ENCODE measurements around the gene IFT20. TPM values are rescaled to one million over a fixed set of nuclear protein-coding genes. Genes with fewer than 3 reads are reported as not detected.
"Not testable (repeated sequence)": the region's sequence is repeated elsewhere in the genome, so short reads cannot be mapped to it uniquely, and the experiment has no call there.

Gene IFT20
- total and polyA plus RNA-seq, 10 donors = 28.4 to 52.8 (median 45.6) TPM

DNA sequence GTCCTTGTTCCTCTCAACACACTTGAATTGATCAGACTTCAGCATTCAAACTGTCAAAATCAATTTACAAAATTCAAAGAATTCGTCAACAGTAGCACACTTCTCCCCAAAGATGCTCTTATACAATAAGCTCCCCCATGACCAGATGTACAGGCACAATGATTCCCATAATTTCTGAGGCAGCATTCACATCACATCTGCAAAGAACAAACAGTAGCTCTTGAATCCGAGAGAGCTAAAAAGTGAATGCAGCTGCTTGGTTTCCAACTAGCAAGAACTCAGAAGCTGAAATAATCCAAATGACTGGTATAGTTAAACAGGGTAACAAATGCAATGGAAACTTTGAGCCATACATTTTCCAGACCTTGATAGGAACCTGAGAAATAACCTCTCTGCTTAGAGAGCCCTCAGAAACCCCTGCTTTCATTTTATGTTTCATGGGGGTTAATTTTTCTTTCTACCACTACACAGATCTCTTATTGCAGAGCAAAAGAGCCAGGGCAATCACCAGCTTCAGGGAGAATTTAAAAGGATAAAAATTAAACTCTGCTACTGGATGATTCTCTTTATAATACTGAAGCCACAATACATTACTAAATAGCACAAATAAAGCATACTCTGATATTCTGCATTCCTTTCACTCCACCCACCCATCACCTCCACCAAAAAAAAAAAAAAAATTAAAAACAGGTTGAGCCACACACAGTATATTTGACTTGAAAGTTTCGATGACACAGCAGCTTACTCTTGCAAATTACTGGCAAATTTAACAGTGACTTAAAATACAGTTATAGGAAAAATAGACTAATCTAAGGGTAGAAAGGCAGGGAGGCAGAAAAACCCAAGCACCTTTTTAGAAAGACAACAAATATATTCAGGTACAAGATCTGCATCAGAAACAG is 39.3 kb downstream of the IFT20 start:
- no peak overlapping the region for H3K4me3 ChIP-seq
- TF ChIP-seq, protein P1, sequence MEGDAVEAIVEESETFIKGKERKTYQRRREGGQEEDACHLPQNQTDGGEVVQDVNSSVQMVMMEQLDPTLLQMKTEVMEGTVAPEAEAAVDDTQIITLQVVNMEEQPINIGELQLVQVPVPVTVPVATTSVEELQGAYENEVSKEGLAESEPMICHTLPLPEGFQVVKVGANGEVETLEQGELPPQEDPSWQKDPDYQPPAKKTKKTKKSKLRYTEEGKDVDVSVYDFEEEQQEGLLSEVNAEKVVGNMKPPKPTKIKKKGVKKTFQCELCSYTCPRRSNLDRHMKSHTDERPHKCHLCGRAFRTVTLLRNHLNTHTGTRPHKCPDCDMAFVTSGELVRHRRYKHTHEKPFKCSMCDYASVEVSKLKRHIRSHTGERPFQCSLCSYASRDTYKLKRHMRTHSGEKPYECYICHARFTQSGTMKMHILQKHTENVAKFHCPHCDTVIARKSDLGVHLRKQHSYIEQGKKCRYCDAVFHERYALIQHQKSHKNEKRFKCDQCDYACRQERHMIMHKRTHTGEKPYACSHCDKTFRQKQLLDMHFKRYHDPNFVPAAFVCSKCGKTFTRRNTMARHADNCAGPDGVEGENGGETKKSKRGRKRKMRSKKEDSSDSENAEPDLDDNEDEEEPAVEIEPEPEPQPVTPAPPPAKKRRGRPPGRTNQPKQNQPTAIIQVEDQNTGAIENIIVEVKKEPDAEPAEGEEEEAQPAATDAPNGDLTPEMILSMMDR (IDR thresholded peaks at IDR 0.05 in 8 of 11, conservative IDR thresholded peaks at IDR 0.05 in 3 of 11) = no peak
- TF ChIP-seq POLR2A (IDR thresholded peaks at IDR 0.05) = no peak
- no peak for TF ChIP-seq POLR2AphosphoS5 (IDR thresholded peaks at IDR 0.05)
- no peak for DNase-seq
- H3K27me3 ChIP-seq (replicated peaks in 1 of 7) = peaks cover 0 to 4% (median 0%) of the 10 kb centered on the region in 7 donors
- H3K9me3 ChIP-seq = no peaks in the 10 kb centered on the region
- peaks cover 0 to 10% (median 0%) of the 10 kb centered on the region in 6 donors for H3K4me1 ChIP-seq
- H3K27ac ChIP-seq = no peak overlapping the region
- 61 to 82% (median 78%) methylated on average over 3 of the region's 3 CpGs for WGBS, 5 donors
- no peaks in the 10 kb centered on the region for H3K36me3 ChIP-seq
- intact Hi-C loops (cut with DNase I; ENCODE audit: low total_unique reads) = no loop called here

DNA sequence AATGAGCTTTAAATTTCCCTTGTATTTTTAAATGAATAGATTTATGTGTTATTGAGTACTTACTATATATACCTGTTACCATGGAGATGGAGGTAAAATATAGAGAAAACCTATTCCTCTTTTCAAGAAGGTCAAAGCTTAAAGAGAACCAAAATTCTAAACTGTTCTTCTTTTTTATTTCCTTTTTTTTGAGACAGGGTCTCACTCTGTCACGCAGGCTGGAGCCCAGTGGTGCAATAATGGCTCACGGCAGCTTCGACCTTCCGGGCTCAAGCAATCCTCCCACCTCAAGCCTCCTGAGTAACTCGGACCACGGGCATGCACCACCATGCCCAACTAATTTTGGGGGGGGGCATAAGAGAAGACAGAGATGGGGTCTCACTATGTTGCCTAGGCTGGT is 41.3 kb downstream of the IFT20 start:
- H3K9me3 ChIP-seq = no peaks in the 10 kb centered on the region
- intact Hi-C loops (cut with DNase I; ENCODE audit: low total_unique reads) = no loop called here
- H3K27ac ChIP-seq = no peak overlapping the region
- no peak for DNase-seq
- peaks cover 0 to 10% (median 0%) of the 10 kb centered on the region in 6 donors for H3K4me1 ChIP-seq
- no peak overlapping the region for H3K4me3 ChIP-seq
- H3K36me3 ChIP-seq = no peaks in the 10 kb centered on the region
- H3K27me3 ChIP-seq (replicated peaks in 1 of 7) = peaks cover 0 to 4% (median 0%) of the 10 kb centered on the region in 7 donors
- WGBS, 5 donors = 39 to 49% (median 45%) methylated on average over 6 of the region's 6 CpGs
- no peak for TF ChIP-seq POLR2AphosphoS5 (IDR thresholded peaks at IDR 0.05)
- TF ChIP-seq, protein P1 (IDR thresholded peaks at IDR 0.05 in 8 of 11, conservative IDR thresholded peaks at IDR 0.05 in 3 of 11) = no peak
- no peak for TF ChIP-seq POLR2A (IDR thresholded peaks at IDR 0.05)

DNA sequence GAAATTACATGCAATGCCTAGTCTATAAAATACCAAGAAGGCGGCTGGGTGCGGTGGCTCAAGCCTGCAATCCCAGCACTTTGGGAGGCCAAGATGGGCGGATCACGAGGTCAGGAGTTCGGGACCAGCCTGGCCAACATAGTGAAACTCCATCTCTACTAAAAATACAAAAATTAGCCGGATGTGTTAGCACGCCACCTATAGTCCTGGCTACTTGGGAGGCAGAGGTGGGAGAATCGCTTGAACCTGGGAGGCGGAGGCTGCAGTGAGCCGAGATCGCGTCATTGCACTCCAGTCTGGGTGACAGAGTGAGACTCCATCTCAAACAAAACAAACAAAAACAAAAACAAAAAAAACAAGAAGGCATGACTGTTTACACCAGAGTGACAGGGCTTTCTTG is 42.4 kb downstream of the IFT20 start:
- H3K36me3 ChIP-seq; H3K4me3 ChIP-seq; H3K4me1 ChIP-seq; DNase-seq; H3K27me3 ChIP-seq (replicated peaks in 1 of 7); H3K27ac ChIP-seq; intact Hi-C loops (cut with DNase I; ENCODE audit: low total_unique reads); H3K9me3 ChIP-seq: not testable (repeated sequence)
- 82 to 90% (median 86%) methylated on average over 12 of the region's 12 CpGs for WGBS, 5 donors

DNA sequence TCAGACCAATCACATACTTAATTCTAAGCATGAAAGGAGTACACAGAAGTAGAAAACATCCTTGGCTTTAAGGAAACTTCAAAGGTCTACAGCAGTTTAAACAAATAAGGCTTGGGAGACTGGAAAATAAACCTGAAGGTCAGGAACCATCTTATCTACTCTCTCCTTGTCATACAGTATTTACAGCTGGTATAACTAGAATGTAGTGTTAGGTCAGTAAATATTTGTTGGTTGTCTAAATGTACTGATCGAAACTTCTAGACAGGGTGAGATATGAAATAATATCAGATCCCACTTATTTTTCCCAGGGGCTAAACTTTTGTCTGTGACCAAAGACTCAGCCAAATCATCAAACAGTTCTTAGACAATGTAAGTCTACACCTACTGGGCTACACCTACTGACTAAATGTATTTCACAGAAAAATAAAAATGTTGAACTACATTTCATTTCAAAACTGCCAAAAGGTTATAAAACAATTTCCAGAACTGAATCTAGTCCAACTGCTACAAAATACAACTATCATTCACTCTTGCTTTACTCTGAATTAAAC is 43.4 kb downstream of the IFT20 start:
- Histone ChIP-seq H3K27ac (no peak overlapping the region), H3K4me3 (no peak overlapping the region), H3K27me3 (replicated peaks in 1 of 7) (peaks cover 0 to 4% (median 0%) of the 10 kb centered on the region in 7 donors), H3K4me1 (peaks cover 0 to 10% (median 0%) of the 10 kb centered on the region in 6 donors), H3K36me3 (no peaks in the 10 kb centered on the region), H3K9me3 (no peaks in the 10 kb centered on the region)
- TF ChIP-seq, protein P1 (IDR thresholded peaks at IDR 0.05 in 8 of 11, conservative IDR thresholded peaks at IDR 0.05 in 3 of 11) = no peak
- TF ChIP-seq POLR2A (IDR thresholded peaks at IDR 0.05) (no peak), POLR2AphosphoS5 (IDR thresholded peaks at IDR 0.05) (no peak)
- DNase-seq = no peak
- intact Hi-C loops (cut with DNase I; ENCODE audit: low total_unique reads) = no loop called here
- WGBS, 5 donors = 81 to 93% (median 88%) methylated on average over 1 of the region's 1 CpG
